Fibroblast of skin of right biceps (primary cell): ENCODE data around the gene NOP16.

Source experiments
- DNase-seq: peaks from one replicate; pipeline ENCODE4 v3.0.0-alpha.2; 2013

NOP16 gene

GRCh38 chr5:176388444-176389134 is at the start of gene NOP16, which contains the start of gene HIGD2A:
NOP16 (minus strand) TSS chr5:176388598; CDS start chr5:176388539, 59 bp downstream.
HIGD2A (plus strand) TSS chr5:176388751; CDS start chr5:176388820, 69 bp downstream.
- DNase-seq, result peak; percentile 99

GRCh38 chr5:176436656-176437055 is 48.3 kb upstream of the NOP16 start:
- peak; percentile 67 for DNase-seq

DNA sequence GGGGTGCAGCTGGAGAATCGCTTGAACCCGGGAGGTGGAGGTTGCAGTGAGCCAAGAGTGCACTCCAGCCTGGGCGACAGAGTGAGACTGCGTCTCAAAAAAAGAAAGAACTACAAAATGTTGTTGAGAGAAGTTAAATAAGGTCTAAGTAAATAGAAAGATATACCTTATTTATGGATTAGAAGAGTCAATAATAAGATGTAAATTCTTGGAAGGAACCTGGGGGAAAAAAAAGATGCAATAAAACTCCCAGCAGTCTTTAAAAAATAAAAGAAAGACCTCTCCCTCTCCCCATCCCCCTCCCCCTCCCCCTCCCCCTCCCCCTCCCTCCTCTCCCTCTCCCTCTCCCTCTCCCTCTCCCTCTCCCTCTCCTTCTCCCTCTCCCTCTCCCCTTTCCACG is 44.3 kb upstream of the NOP16 start:
- no peak for DNase-seq

DNA sequence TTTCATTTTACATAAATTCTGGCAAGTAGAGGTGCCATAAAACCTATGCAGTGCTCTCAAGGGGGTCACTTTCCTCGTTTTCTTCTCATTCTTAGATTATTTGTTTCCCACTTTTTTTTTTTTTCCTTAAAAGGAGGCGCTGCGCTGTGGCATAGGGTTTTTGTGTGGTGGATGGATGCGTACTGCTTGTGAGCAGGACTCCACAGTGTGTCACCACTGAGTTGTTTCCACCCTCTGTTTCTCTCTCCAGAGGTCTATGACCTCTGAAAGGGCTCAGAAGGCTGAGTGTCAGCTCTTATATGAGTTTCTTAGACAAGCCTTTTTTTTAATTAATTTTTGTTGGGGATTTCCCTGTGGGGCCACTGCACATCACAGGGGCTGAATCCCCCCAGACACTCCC is 41.6 kb upstream of the NOP16 start:
- no peak for DNase-seq

GRCh38 chr5:176427971-176428370 is 39.6 kb upstream of the NOP16 start:
- no peak for DNase-seq

GRCh38 chr5:176426876-176427275 is 38.5 kb upstream of the NOP16 start:
- DNase-seq, result no peak

DNA sequence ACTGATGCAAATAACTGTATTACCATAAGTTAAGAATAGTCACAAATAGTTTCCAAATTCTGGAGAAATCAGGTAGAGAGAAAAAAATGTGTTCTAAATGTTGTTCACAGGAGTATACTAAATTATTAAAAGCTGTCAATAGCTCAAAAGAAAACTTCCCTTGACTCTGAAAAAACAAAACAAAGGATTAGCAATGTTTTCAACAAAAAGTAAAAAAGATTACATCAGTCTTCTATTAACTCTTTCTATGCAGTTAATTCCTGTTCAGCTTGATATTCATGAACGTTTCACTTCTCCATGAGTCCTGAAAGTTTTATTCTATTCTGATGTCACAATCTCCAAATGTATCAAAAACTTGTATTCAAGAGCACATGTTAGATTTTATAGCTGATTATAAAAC is 37.4 kb upstream of the NOP16 start:
- DNase-seq, result no peak

DNA sequence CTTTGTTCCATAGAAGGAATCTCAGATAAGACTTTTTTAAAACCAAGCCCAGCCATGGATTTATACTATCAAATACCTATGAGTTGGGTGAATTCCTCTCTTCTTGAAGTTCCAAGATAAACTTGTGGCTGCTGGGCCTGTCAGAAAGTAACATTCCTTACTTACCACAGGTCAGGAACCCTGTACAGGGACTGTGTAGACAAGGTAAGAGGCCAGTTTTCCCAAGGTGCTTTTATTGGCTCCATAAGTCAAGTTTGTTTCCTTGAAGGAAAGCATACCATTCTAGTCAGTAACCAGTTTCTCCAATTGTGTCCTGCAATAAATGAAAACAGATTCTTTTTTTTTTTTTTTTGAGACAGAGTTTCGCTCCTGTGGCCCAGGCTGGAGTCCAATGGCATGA is 36.7 kb upstream of the NOP16 start:
- peak; percentile 45 for DNase-seq

GRCh38 chr5:176424181-176424580 is 35.8 kb upstream of the NOP16 start:
- no peak for DNase-seq

GRCh38 chr5:176420972-176421544 is 32.7 kb upstream of the NOP16 start:
- no peak for DNase-seq

DNA sequence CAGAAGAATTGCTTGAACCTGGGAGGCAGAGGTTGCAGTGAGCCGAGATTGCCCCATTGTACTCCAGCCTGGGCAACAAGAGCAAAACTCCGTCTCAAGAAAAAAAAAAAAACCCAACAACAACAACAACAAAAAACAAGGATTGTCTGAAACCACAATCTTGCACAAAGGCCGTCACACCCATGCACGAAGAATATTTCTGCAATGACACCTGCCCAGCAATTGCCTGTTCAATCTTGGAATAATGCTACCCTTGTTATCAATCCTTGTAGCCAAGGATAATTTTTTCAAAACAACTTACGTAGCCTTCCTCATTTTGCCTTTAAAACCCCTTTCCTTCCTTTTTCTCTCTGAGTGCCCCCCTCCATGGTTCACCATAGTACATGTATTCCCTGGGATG is 31.7 kb upstream of the NOP16 start:
- DNase-seq, result no peak

- DNase-seq, result no peak
Measured at GRCh38 chr5:176418251-176418650, 29.9 kb upstream of the NOP16 start.

- DNase-seq, result no peak
Measured at GRCh38 chr5:176416965-176417364, 28.6 kb upstream of the NOP16 start.

GRCh38 chr5:176415952-176416924 is 27.8 kb upstream of the NOP16 start, which contains the start of gene CLTB:
CLTB (minus strand) TSS chr5:176416539; CDS start chr5:176416363, 176 bp downstream.
- peak; percentile 83 for DNase-seq

- DNase-seq, result no peak
Measured at GRCh38 chr5:176415240-176415951, 27.0 kb upstream of the NOP16 start.

GRCh38 chr5:176414704-176415103 is 26.3 kb upstream of the NOP16 start:
- no peak for DNase-seq

DNA sequence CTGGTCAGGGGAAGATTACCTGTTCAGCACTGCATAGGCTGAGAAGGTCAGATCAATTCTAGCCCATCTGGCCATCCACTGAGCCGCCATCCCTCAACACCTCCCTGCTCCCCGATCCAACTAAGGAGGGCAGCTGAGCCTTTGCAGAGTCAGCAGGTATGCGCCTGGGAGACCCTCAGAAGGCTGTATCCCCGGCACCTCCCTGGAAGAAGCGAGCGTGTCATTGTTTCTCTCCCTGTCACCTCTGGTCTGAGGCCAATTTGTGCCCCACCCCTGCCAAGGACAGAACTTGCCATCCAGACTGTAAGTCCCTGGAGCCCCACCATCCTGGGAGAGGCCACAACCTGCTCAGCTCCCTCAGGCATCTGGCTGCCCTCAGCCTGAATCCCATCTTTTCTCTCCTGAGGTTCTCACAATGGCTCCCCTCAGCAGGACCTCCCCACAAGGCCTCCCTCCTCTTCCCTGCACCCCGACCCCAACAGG is 25.4 kb upstream of the NOP16 start:
- no peak for DNase-seq

DNA sequence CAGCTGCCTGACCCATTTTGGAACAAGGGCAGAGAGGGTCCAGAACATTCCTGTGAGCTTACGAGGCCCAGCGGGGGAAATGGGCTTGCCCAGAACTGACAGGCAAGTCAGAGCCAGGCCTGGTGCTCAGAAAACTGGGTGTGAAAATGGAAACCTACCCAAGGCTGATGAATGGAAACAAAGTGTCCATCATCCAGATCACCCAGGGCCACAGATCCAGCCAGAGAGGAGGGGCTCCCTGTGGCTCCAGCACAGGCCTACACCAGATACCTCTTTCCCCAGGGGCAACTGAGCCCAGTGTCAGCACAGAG is 24.8 kb upstream of the NOP16 start:
- DNase-seq, result no peak

DNA sequence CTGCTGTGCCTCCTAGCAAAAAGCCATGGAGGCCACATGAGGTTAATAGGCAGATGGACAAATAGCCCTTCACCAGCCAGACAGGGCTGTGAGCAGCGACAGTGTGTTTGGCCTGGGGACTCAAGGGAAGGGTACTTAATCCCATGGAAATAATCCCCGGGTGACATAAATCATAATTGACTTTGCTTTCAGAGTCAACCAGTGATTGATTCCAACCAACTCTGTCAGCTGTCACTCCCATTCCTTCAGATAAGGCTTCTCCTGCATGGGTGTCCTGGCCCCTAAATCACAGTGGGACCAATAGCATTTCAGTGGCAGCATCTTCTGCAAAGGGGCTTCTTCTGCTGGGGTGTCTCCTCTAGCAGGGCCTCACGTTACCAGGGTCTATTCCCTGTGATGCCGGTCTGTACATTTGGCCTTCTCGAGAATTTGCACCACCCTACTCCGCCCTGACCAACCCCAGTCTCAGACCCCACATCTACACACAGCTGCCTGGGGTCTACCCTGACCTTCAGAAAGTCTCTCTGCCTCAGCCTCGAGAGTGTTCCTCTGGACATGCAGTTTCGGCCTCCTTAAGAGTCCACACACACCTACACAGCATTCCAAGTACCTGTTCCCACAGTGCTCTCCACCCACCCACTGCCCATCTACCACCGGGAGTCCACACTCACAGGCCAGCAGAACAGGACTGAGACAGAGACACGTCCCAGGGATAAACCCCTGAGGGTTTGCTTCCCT is 24.3 kb upstream of the NOP16 start:
- no peak for DNase-seq

GRCh38 chr5:176410486-176411180 is 22.2 kb upstream of the NOP16 start:
- no peak for DNase-seq

- no peak for DNase-seq
Measured at GRCh38 chr5:176409765-176410164, 21.4 kb upstream of the NOP16 start.
